Nucleus accumbens (tissue), 56 donors: ENCODE measurements around the gene SLC41A3.
A peak's percentile ranks its signal among the peaks of the same experiment; 100 is the strongest.
"Not testable (repeated sequence)": the region's sequence is repeated elsewhere in the genome, so short reads cannot be mapped to it uniquely, and the experiment has no call there.

ENCODE experiments used
- DNase-seq, 56 donors: peaks; one replicate each; lab custom pipeline; 2025; lab: John Stamatoyannopoulos, UW

The SLC41A3 gene

GRCh38 chr3:126056681-126057500 is 27.0 kb downstream of the SLC41A3 start:
- peak in 14 of 56 donors; percentile 12 to 80 (median 41) for DNase-seq

GRCh38 chr3:126056088-126056487 is 27.8 kb downstream of the SLC41A3 start:
- no peak for DNase-seq

GRCh38 chr3:126054870-126055269 is 29.1 kb downstream of the SLC41A3 start:
- no peak for DNase-seq

- no peak for DNase-seq
Observed at GRCh38 chr3:126053949-126054569, 29.9 kb downstream of the SLC41A3 start.

GRCh38 chr3:126053513-126053912 is 30.4 kb downstream of the SLC41A3 start:
- no peak for DNase-seq

GRCh38 chr3:126052196-126053058 is 31.5 kb downstream of the SLC41A3 start:
- DNase-seq: no peak

- no peak for DNase-seq
Observed at GRCh38 chr3:126051741-126052140, 32.2 kb downstream of the SLC41A3 start.

- DNase-seq: no peak
Observed at GRCh38 chr3:126051234-126051633, 32.7 kb downstream of the SLC41A3 start.

- DNase-seq: no peak
Observed at GRCh38 chr3:126050626-126051025, 33.3 kb downstream of the SLC41A3 start.

GRCh38 chr3:126050050-126050392 is 33.9 kb downstream of the SLC41A3 start:
- no peak for DNase-seq

GRCh38 chr3:126049289-126050049 is 34.5 kb downstream of the SLC41A3 start:
- no peak for DNase-seq

GRCh38 chr3:126040386-126040785 is 43.5 kb downstream of the SLC41A3 start:
- DNase-seq: no peak

GRCh38 chr3:126039870-126040269 is 44.1 kb downstream of the SLC41A3 start:
- DNase-seq: no peak

GRCh38 chr3:126038791-126039190 is 45.1 kb downstream of the SLC41A3 start:
- DNase-seq: not testable (repeated sequence)

GRCh38 chr3:126036056-126036549 is 47.8 kb downstream of the SLC41A3 start:
- no peak for DNase-seq

GRCh38 chr3:126035362-126036050 is 48.4 kb downstream of the SLC41A3 start:
- no peak for DNase-seq

GRCh38 chr3:126034481-126035361 is 49.2 kb downstream of the SLC41A3 start:
- DNase-seq: no peak

GRCh38 chr3:126033765-126034164 is 50.2 kb downstream of the SLC41A3 start:
- DNase-seq: no peak
